OCI-LY1 (cell line): ENCODE results near the gene TET2.

ENCODE experiments used
- CTCF ChIP-seq: fragments of 200-600 bp; sonication (generic), shearing (Covaris generic); IDR thresholded peaks from 2 replicates; pipeline ENCODE4 v1.5.1; 2017; ENCODE audit warnings: mild to moderate bottlenecking, antibody characterized with exemption, low read length, moderate library complexity, mixed read lengths
- EZH2 ChIP-seq: fragments of 200-600 bp; sonication (generic), shearing (Covaris generic); IDR thresholded peaks from 2 replicates; pipeline ENCODE4 v1.8.0; 2017; ENCODE audit warnings: borderline replicate concordance, mixed run types, mild to moderate bottlenecking, antibody characterized with exemption, low read length, moderate library complexity, mixed read lengths

DNA sequence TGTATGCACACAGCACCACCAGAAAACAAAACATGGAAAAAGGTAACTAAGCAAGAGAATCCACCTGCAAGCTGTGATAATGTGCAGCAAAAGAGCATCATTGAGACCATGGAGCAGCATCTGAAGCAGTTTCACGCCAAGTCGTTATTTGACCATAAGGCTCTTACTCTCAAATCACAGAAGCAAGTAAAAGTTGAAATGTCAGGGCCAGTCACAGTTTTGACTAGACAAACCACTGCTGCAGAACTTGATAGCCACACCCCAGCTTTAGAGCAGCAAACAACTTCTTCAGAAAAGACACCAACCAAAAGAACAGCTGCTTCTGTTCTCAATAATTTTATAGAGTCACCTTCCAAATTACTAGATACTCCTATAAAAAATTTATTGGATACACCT lies 90.2 kb downstream of the TET2 start:
- TF ChIP-seq CTCF (no peak), EZH2 (no peak)
